ENCODE results near the gene OR10T2. TPM values are rescaled to one million over a fixed set of nuclear protein-coding genes. Genes with fewer than 3 reads are reported as not detected.
"Not testable (repeated sequence)": the region's sequence is repeated elsewhere in the genome, so short reads cannot be mapped to it uniquely, and the experiment has no call there.

Gene OR10T2
- polyA plus RNA-seq, 1 experiment: not detected

DNA sequence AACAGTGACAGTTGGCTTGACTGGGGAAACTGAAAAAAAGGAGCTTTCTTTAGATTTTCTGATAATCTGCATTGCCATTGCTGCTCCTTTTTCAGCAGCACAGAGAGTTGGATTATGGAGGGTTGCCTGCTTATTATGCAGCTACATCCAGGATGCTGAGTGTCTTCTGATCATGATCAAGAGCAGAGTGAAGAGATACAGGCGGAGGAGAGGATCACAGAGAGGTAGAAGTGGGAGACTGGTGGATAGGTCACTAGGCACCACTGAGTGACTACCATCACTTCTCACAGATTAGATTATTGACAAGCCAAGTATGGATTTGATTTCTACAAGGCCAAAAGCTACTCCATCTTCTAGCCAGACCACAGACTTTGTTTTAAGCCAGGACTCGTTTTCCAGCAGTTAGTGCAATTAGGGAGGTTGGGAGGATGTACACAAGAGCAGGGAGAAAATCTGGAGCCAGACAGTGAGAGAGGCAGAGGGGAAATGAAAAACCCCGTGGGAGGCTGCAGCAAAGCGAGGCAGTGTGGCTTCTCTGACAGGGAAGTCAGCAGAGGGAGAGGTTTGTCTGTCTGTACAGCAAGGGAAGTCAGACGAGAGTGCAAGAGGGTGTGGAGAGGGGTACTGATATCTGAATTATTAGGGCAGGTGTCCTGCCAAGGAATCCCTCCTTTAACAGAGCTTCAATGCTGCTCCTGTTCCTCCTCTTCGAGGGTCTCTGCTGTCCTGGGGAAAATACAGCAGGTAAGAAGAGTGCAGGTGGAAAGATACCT is 45.8 kb downstream of the OR10T2 start, which contains the start of gene CD1E:
TSS of gene CD1E (plus strand) at position 592 of the 773 bp plus-strand sequence. CDS start at position 687, 95 bp downstream.
- no peak for DNase-seq (ENCODE audit: low read depth, low spot score)
- POLR2A ChIA-PET: no interaction called here
- Histone ChIP-seq H3K4me3 (ENCODE audit: low read depth, low read length) (no peak within 1 kb of the TSS), H3K27me3 (ENCODE audit: control insufficient read depth, insufficient read depth, low read length) (no peaks in the 10 kb centered on the region), H3K9me3 (ENCODE audit: control insufficient read depth, insufficient read depth, low read length) (peaks cover 16% of the 10 kb centered on the region), H3K27ac (ENCODE audit: low read depth, low read length) (no peak within 1 kb of the TSS)
- no peak for TF ChIP-seq CTCF (IDR thresholded peaks at IDR 0.05; ENCODE audit: low read depth, low read length)
- CTCF ChIA-PET: no interaction called here

DNA sequence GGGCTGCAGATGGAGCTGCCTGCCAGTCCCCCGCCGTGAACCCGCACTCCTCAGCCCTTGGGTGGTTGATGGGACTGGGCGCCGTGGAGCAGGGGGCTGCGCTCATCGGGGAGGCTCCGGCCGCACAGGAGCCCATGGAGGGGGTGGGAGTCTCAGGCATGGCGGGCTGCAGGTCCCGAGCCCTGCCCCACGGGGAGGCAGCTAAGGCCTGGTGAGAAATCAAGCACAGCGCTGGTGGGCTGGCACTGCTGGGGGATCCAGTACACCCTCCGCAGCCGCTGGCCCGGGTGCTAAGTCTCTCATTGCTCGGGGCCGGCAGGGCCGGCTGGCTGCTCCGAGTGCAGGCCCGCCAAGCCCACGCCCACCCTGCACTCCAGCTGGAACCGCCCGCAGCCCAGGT is 50.3 kb downstream of the OR10T2 start:
- POLR2A ChIA-PET; H3K27ac ChIP-seq (ENCODE audit: low read depth, low read length); H3K27me3 ChIP-seq (ENCODE audit: control insufficient read depth, insufficient read depth, low read length); CTCF ChIA-PET; DNase-seq (ENCODE audit: low read depth, low spot score); H3K4me3 ChIP-seq (ENCODE audit: low read depth, low read length): not testable (repeated sequence)
- H3K9me3 ChIP-seq (ENCODE audit: control insufficient read depth, insufficient read depth, low read length): peaks cover 13% of the 10 kb centered on the region

Other genes with a start within 250 kb of the OR10T2 start
- gene CD1D, start 218.6 kb downstream of the OR10T2 start, polyA plus RNA-seq (2011; rRNA removed): not detected in 2 replicates
- not detected in 2 replicates for gene CD1A, start 145.0 kb downstream of the OR10T2 start, polyA plus RNA-seq (2011; rRNA removed)
- gene CD1C, start 109.5 kb downstream of the OR10T2 start, polyA plus RNA-seq (2011; rRNA removed): not detected in 2 replicates
- not detected in 2 replicates for gene CD1B, start 67.9 kb downstream of the OR10T2 start, polyA plus RNA-seq (2011; rRNA removed)
- not detected in 2 replicates for gene CD1E, start 45.6 kb downstream of the OR10T2 start, polyA plus RNA-seq (2011; rRNA removed)
- gene OR10K2, start 26.8 kb upstream of the OR10T2 start, polyA plus RNA-seq (2011; rRNA removed): not detected in 2 replicates
- not detected in 2 replicates for gene OR10K1, start 62.4 kb upstream of the OR10T2 start, polyA plus RNA-seq (2011; rRNA removed)
- not detected in 2 replicates for gene OR10R2, start 72.8 kb upstream of the OR10T2 start, polyA plus RNA-seq (2011; rRNA removed)
- not detected in 2 replicates for gene OR6Y1, start 154.9 kb upstream of the OR10T2 start, polyA plus RNA-seq (2011; rRNA removed)
- not detected in 2 replicates for gene OR6P1, start 171.1 kb upstream of the OR10T2 start, polyA plus RNA-seq (2011; rRNA removed)
- not detected in 2 replicates for gene OR10X1, start 180.4 kb upstream of the OR10T2 start, polyA plus RNA-seq (2011; rRNA removed)
- gene OR10Z1, start 205.8 kb upstream of the OR10T2 start, polyA plus RNA-seq (2011; rRNA removed): not detected in 2 replicates

Measured in AG04450 (cell line).